ENCODE results near the gene NSD2.
"Not testable (repeated sequence)": the region's sequence is repeated elsewhere in the genome, so short reads cannot be mapped to it uniquely, and the experiment has no call there.

The NSD2 gene

GRCh38 chr4:1899149-1900086 is 28.2 kb downstream of the NSD2 start:
- DNase-seq: peak; percentile 74

- no peak for DNase-seq
These were observed 28.9 kb downstream of the NSD2 start for GRCh38 chr4:1900087-1900433.

GRCh38 chr4:1900624-1901023 is 29.4 kb downstream of the NSD2 start:
- no peak for DNase-seq

- no peak for DNase-seq
These were observed 29.9 kb downstream of the NSD2 start for GRCh38 chr4:1901127-1901526.

GRCh38 chr4:1902243-1902642 is 31.1 kb downstream of the NSD2 start:
- DNase-seq: no peak

GRCh38 chr4:1903035-1903434 is 31.8 kb downstream of the NSD2 start:
- no peak for DNase-seq

GRCh38 chr4:1904042-1904441 is 32.8 kb downstream of the NSD2 start:
- no peak for DNase-seq

GRCh38 chr4:1907848-1908525 is 36.8 kb downstream of the NSD2 start:
- DNase-seq: no peak

- DNase-seq: not testable (repeated sequence)
These were observed 38.5 kb downstream of the NSD2 start for GRCh38 chr4:1909696-1910095.

- DNase-seq: peak; percentile 27
These were observed 39.5 kb downstream of the NSD2 start for GRCh38 chr4:1910643-1911042.

GRCh38 chr4:1911316-1911715 is 40.1 kb downstream of the NSD2 start:
- not testable (repeated sequence) for DNase-seq

- DNase-seq: no peak
These were observed 51.6 kb downstream of the NSD2 start for GRCh38 chr4:1922821-1923220.

- no peak for DNase-seq
These were observed 56.5 kb downstream of the NSD2 start for GRCh38 chr4:1927675-1928074.

GRCh38 chr4:1928356-1929239 is 57.4 kb downstream of the NSD2 start:
- no peak for DNase-seq

- DNase-seq: no peak
These were observed 61.5 kb downstream of the NSD2 start for GRCh38 chr4:1932736-1933135.

- no peak for DNase-seq
These were observed 62.5 kb downstream of the NSD2 start for GRCh38 chr4:1933700-1934099.

GRCh38 chr4:1937550-1937949 is 66.4 kb downstream of the NSD2 start:
- no peak for DNase-seq

- no peak for DNase-seq
These were observed 66.8 kb downstream of the NSD2 start for GRCh38 chr4:1938027-1938426.

GRCh38 chr4:1939664-1940509 is 68.7 kb downstream of the NSD2 start:
- no peak for DNase-seq

- no peak for DNase-seq
These were observed 69.4 kb downstream of the NSD2 start for GRCh38 chr4:1940566-1940965.

- no peak for DNase-seq
These were observed 72.7 kb downstream of the NSD2 start for GRCh38 chr4:1943928-1944327.
